Measurements from ENCODE around the gene SLIT3. TPM values are rescaled to one million over a fixed set of nuclear protein-coding genes. Genes with fewer than 3 reads are reported as not detected.

Gene SLIT3
- total RNA-seq, 1 experiment from 2014 or later: 0.92 TPM

- no peak overlapping the region for H3K56ac ChIP-seq (ENCODE audit: insufficient read length, low read depth, low read length)
- no peak overlapping the region for H4K8ac ChIP-seq (replicated peaks; ENCODE audit: insufficient read length, low read depth, low read length)
- H3K9me3 ChIP-seq (ENCODE audit: control insufficient read depth, low read depth, low read length): no peaks in the 10 kb centered on the region
- Mint-ChIP-seq H3K27me3 (ENCODE audit: low read depth) (no peaks in the 10 kb centered on the region), H3K4me3 (no peak overlapping the region), H3K27ac (no peak overlapping the region), H3K9me3 (no peaks in the 10 kb centered on the region; a peak in 1 of 5 replicates), H3K36me3 (ENCODE audit: insufficient read depth in 1 of 3, low read depth in 3 of 3) (no peaks in the 10 kb centered on the region), H3K4me1 (peaks cover 4 to 9% of the 10 kb centered on the region in 2 experiments; a peak in 3 of 4 replicates)
- no peak overlapping the region for H3K18ac ChIP-seq (ENCODE audit: insufficient read length, low read depth, low read length)
- WGBS (ENCODE audit: extremely low coverage, insufficient read length, low lambda C conversion rate): no CpG with 5 or more reads among the region's 2 CpGs
- no peak overlapping the region for H3K27ac ChIP-seq (ENCODE audit: insufficient read length, low read depth, low read length)
- no peak for DNase-seq
- no peak overlapping the region for H3T11ph ChIP-seq (ENCODE audit: low read length)
- no peak overlapping the region for H2BK120ac ChIP-seq (ENCODE audit: low read depth, low read length, poor library complexity, severe bottlenecking)
- H3K9ac ChIP-seq (ENCODE audit: extremely low read depth, insufficient read length, low read length): no peak overlapping the region
- no peak overlapping the region for H3K4me2 ChIP-seq (ENCODE audit: insufficient read depth, insufficient read length, low read length)
- H4K91ac ChIP-seq (ENCODE audit: insufficient read length, low read depth, low read length): no peak overlapping the region
- H3K27me3 ChIP-seq (ENCODE audit: insufficient read depth, low read length): no peaks in the 10 kb centered on the region
- no peak overlapping the region for H2BK5ac ChIP-seq (ENCODE audit: insufficient read length, low read length)
- H2AFZ ChIP-seq (ENCODE audit: low read length): no peak overlapping the region
- H2BK12ac ChIP-seq (ENCODE audit: insufficient read length, low read depth, low read length): no peak overlapping the region
- no peak overlapping the region for H3K23ac ChIP-seq (ENCODE audit: insufficient read length, low read depth, low read length)
- H4K5ac ChIP-seq (ENCODE audit: insufficient read length, low read depth, low read length): no peak overlapping the region
- H3K4ac ChIP-seq (ENCODE audit: low read depth, low read length): no peak overlapping the region
- H2AK5ac ChIP-seq (ENCODE audit: insufficient read length, low read length): no peak overlapping the region
- H3K4me1 ChIP-seq (ENCODE audit: insufficient read depth, low read length): no peaks in the 10 kb centered on the region
- H3K79me1 ChIP-seq (ENCODE audit: insufficient read depth, low read depth, low read length, poor library complexity, severe bottlenecking): no peaks in the 10 kb centered on the region
- no peaks in the 10 kb centered on the region for H3K23me2 ChIP-seq (ENCODE audit: insufficient read length, low read depth, low read length, poor library complexity, severe bottlenecking)
- no peak overlapping the region for H2BK15ac ChIP-seq (ENCODE audit: low read depth, low read length)
- no peak overlapping the region for H2BK20ac ChIP-seq (ENCODE audit: low read depth, low read length, poor library complexity, severe bottlenecking)
- H4K20me1 ChIP-seq (ENCODE audit: control insufficient read depth, insufficient read depth, insufficient read length): no peaks in the 10 kb centered on the region
- H3K79me2 ChIP-seq (ENCODE audit: insufficient read depth, low read length): no peaks in the 10 kb centered on the region
- no peak overlapping the region for H3K14ac ChIP-seq (ENCODE audit: insufficient read depth, low read length)
- TF ChIP-seq CTCF (conservative IDR thresholded peaks at IDR 0.05): no peak
Measured at GRCh38 chr5:168903061-168903460, 397.9 kb downstream of the SLIT3 start.
